Measurements from ENCODE around the gene MGAT5B. TPM values are rescaled to one million over a fixed set of nuclear protein-coding genes. Genes with fewer than 3 reads are reported as not detected.

Gene MGAT5B
- total and polyA plus RNA-seq, 2 of the 13 experiments (the other 11 are each of a cell fraction or from before 2014, with no cell fraction given): 0.07 to 0.13 TPM

- TF ChIP-seq YEATS4 (CRISPR knock-in tag; IDR thresholded peaks at IDR 0.05; ENCODE audit: borderline replicate concordance) (no peak), ARNTL (CRISPR knock-in tag; IDR thresholded peaks at IDR 0.05) (no peak), PCBP1 (IDR thresholded peaks at IDR 0.05; ENCODE audit: borderline replicate concordance, low read depth, low read length) (0 out of 2 replicates have a peak, but pooled peaks have one; percentile 25), MED13 (CRISPR knock-in tag; IDR thresholded peaks at IDR 0.05) (no peak), ZNF136 (CRISPR knock-in tag; IDR thresholded peaks at IDR 0.05; ENCODE audit: low read depth) (no peak)
Measured at GRCh38 chr17:76868669-76869495, 678 bp downstream of the MGAT5B start (continued).

- no peaks in the 10 kb centered on the region; the same call in 1 of the 2 replicates for H4K20me1 ChIP-seq (ENCODE audit: insufficient read depth, low read length)
- H3K27ac ChIP-seq (ENCODE audit: extremely low read length, insufficient read depth, low read length): no peak overlapping the region
- FAIRE-seq (no peak), DNase-seq (ENCODE audit: low spot score) (no peak), ATAC-seq (no peak)
- H3K4me3 ChIP-seq (replicated peaks in 1 of 3; ENCODE audit: insufficient read depth in 1 of 3, low read depth in 2 of 3, low read length in 3 of 3): no peak overlapping the region
- peaks cover 29 to 70% of the 10 kb centered on the region in 2 experiments for H3K27me3 ChIP-seq (ENCODE audit: control insufficient read depth in 1 of 2, insufficient read depth in 2 of 2, low read length in 2 of 2)
- peaks cover 2% of the 10 kb centered on the region; the same call in 1 of the 2 replicates for H3K9me3 ChIP-seq (ENCODE audit: low read length)
- no TSS peak for BruUV-seq (replicated peaks)
- 58% methylated on average over 53 of the region's 80 CpGs for WGBS (ENCODE audit: low lambda C conversion rate)
- no peak overlapping the region for H3K9ac ChIP-seq (ENCODE audit: insufficient read depth, low read depth, low read length)
- H3K36me3 ChIP-seq (replicated peaks in 1 of 2; ENCODE audit: control insufficient read depth in 1 of 2, insufficient read depth in 2 of 2, low read length in 2 of 2): no peaks in the 10 kb centered on the region
- H3K4me2 ChIP-seq (ENCODE audit: low read depth, low read length): no peak overlapping the region
- ChIA-PET CTCF (ENCODE audit: low intra/inter-chr PET ratio, low total read pairs) (interaction anchor here (2.9 kb wide), 1 partner anchor 187 kb away, joined by 29 read pairs; no protein-coding TSS in a partner anchor), POLR2A (no interaction called here)
- H3K4me1 ChIP-seq (ENCODE audit: insufficient read depth, low read length): peaks cover 6% of the 10 kb centered on the region; the same call in 1 of the 2 replicates
- intact Hi-C loops (cut with micrococcal nuclease; ENCODE audit: unreplicated experiment): no loop called here
- in situ Hi-C loops (cut with HindIII; ENCODE audit: extremely low pct_ligation_motif_present, low pct_unique_long_range_greater_than_20kb): loop anchor here (25.0 kb wide), 1 partner anchor 368 kb away; no protein-coding TSS in a partner anchor
- TF ChIP-seq PHF21A (CRISPR knock-in tag; IDR thresholded peaks at IDR 0.05) (no peak), ZBTB14 (CRISPR knock-in tag; IDR thresholded peaks at IDR 0.05) (no peak), TCF12 (IDR thresholded peaks at IDR 0.05) (no peak), TCF12 (CRISPR knock-in tag; IDR thresholded peaks at IDR 0.05) (no peak), ZBED4 (CRISPR knock-in tag; IDR thresholded peaks at IDR 0.05; ENCODE audit: borderline replicate concordance) (no peak), RXRB (CRISPR knock-in tag; IDR thresholded peaks at IDR 0.05; ENCODE audit: borderline replicate concordance) (no peak), EED (CRISPR knock-in tag; IDR thresholded peaks at IDR 0.05) (no peak)
- H2AFZ ChIP-seq (ENCODE audit: low read length): no peak overlapping the region
- H3K79me2 ChIP-seq (ENCODE audit: insufficient read depth, low read length): no peaks in the 10 kb centered on the region
Measured at GRCh38 chr17:76869496-76870376, 1.5 kb downstream of the MGAT5B start.

Measured in HepG2 (cell line).